NCI-H446 treated with DMSO at 0.1 percent for 48 hours (cell line): ENCODE data around the gene GNG14.
"Not testable (repeated sequence)": the region's sequence is repeated elsewhere in the genome, so short reads cannot be mapped to it uniquely, and the experiment has no call there.

Experiments used
- DNase-seq: peaks from one replicate; lab custom pipeline; 2025; lab: John Stamatoyannopoulos, UW

GNG14 gene

GRCh38 chr19:12723641-12724426, 36.0 kb downstream of the GNG14 start, which contains the start of gene TNPO2:
TNPO2 (minus strand) TSS chr19:12723932; CDS start chr19:12720977, 2,955 bp downstream.
- peak; percentile 63 for DNase-seq

GRCh38 chr19:12725612-12726011, 37.8 kb downstream of the GNG14 start:
- not testable (repeated sequence) for DNase-seq

- DNase-seq, result no peak
Observed at GRCh38 chr19:12726988-12727316, 39.2 kb downstream of the GNG14 start.

- no peak for DNase-seq
Observed at GRCh38 chr19:12727745-12728433, 40.1 kb downstream of the GNG14 start.

DNA sequence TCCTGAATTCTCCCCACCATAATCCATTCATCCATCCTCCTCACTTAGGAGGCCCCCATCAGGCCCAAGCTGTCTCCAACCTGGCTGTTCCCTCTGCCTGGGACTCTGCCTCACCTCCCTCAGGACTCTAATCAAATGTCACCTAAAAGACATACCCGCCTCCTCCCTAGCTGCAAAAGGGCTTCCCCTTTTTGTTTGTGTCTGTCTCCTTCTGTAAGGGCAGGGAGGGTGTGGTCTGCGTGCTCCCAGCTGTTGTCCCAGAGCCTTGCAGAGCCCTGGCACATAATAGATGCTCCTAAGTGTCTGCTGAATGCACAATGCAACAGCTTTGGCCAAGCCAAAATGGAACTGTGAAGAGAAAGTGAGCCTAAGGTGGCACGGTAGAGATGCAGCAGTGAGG, 42.3 kb downstream of the GNG14 start:
- no peak for DNase-seq

DNA sequence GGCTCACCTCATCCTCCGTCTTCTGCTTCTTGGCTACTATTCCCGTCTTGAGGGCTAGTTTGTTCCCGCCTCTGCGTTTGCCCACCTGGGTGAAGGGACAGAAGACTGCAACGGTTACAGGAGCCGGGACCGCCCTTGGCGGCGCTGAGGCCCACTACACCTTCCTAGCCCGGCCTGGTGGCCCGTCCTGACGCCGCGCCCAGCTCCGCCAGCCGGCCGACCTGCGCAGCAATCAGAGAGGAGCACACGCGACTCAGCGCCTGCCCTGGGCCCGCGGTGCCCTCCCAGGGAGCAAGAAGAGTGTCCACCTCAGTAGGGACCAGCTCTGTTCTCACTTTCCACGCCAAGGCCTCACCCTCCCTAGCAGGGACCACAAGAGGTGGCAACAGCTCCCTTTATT, 43.5 kb downstream of the GNG14 start:
- no peak for DNase-seq

DNA sequence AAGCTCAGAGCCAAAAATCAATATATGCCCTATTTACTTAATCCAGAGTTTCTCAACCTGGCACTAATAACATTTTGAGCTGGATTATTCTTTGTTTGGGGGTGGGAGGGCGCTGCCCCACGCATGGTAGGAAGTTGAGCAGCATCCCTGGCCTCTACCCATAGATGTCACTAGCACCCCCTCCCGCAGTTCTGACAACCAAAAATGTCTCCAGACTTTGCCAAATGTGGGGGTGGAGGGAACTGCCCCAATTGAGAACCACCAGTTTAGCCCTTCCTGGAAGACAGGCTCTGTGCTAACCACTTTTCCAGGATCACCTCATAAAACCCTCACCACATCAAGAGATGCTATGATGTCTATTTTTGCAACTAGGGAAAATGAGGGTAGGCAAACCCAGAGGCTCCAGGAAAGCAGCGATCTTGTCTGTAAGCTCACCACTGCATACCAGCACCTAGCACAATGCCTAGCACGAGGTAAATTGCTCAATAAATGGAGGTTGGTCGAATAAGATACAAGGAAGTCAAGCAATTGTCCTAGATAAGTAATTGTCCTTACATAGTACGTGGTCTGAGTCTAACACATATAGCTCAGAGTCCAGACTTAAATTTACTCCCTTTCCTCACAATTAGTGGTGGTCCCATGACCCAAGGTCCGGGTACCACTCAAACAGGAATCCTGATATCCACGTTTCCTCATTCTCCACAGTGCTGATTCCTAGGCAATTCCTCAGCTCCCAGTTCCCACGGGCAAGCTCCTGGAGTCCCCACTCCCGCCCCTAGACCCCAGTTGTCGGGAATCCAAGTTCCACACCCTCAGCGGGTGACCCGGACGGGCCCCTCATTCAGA, 45.8 kb downstream of the GNG14 start:
- no peak for DNase-seq

DNA sequence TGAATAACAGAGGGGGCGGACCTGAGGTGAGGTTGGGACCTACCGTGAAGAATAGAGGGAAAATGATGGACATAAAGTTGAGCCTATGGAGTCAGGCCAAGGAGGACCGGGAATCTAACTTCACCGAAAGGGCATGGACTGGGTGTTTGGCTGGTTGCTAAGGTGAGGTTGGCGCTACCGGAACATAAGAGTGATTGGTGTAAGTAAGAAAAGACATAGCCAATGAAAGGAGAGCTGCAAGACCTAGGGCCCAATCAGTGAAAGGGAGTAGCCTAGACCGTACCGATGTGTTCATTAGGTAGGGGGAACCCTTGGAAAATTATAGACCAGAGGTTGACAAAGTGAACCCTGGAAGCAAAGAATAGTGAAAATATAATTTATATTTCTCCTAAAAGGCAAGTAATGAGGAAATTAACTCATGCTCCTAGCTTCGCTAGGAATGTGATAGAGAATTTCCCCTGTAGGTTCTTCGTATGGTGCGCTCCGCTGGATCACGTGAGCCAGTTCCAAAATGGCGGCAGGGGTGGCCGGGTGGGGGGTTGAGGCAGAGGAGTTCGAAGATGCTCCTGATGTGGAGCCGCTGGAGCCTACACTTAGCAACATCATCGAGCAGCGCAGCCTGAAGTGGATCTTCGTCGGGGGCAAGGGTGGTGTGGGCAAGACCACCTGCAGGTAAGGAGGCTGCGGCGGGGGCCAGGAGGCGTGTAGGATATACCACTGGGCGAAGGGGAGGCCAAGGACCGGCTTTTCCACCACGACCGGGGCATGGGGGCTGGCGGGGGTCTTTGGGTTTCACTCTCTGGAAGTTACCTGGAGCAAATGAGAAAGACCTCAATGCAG, 49.4 kb downstream of the GNG14 start, which contains the start of gene GET3:
TSS of gene GET3 (plus strand) at position 503 of the 840 bp plus-strand sequence. CDS start at position 512, 9 bp downstream.
- peak; percentile 100 for DNase-seq

DNA sequence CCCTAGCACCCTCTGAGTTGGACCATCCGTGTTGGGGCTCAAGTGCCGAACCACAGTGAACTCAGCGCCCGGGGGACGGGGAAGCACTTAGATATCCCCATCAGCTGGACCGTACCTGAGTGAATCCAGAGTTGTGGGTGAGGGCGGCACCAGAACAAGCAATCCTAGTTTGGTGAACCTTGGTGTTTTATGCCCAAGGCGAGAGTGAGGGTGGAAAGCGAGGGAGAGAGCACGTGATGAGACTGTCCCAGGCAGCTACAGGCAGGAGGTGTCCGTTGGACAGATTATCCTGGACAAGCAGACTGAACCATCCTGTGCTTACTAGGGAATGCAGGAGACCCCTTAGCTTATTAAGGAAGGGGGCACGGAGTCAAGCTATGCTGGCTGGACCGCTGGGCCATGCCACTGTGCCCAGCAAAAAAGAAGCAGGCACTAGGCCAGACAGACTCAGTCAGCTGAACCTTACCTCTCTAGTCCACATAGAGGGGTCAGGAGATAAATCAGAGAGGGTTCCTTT, 50.1 kb downstream of the GNG14 start:
- DNase-seq, result no peak
